Putamen (tissue), 1 donor: ENCODE results near the gene MDN1.
"Not testable (repeated sequence)": the region's sequence is repeated elsewhere in the genome, so short reads cannot be mapped to it uniquely, and the experiment has no call there.

Source experiments
- DNase-seq: peaks from one replicate; pipeline ENCODE4 v3.0.0-alpha.2; 2016; ENCODE audit warnings: low spot score

Gene MDN1

GRCh38 chr6:89813422-89813821 lies 6.2 kb downstream of the MDN1 start:
- not testable (repeated sequence) for DNase-seq

- no peak for DNase-seq
Observed at GRCh38 chr6:89807581-89807980, 12.0 kb downstream of the MDN1 start.

DNA sequence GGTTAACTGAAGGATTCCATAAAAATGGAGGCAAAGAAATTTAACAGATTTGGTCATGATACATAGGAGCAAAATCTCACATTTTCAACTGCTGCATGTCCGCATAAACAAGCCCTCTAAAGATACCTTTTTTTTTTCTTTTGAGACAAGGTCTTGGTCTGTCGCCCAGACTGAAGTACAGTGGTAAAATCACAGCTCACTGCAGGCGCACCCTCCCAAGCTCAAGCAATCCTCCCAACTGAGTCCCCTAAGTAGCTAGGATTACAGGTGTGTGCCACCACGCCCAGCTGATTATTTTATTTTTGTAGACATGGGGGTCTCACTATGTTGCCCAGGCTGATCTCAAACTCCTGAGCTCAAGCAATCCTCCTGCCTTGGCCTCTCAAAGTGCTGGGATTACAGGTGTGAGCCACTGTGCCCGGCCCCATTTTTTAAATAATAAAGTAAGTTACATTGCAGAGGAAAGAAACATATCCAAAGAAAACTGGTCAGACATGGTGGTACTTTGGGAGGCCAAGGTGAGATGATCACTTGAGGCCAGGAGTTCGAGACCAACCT lies 13.7 kb downstream of the MDN1 start:
- DNase-seq = no peak

DNA sequence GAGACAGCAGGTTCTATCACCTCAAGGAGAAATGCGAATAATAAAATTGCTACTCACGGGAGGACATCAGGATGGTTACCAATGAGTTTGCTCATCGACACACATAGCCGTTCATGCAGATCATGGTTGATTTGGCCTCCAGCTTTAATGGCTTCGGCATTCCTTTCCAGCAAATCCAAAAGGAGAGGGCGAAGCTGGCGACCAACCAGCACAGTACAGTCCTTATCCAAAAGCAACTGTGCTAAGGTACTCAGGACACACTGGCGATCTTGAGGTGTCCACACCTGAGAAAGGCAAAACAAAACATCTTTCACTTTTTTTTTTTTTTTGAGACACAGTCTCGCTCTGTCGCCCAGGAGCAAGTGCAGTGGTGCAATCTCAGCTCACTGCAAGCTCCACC lies 16.3 kb downstream of the MDN1 start:
- DNase-seq = no peak

DNA sequence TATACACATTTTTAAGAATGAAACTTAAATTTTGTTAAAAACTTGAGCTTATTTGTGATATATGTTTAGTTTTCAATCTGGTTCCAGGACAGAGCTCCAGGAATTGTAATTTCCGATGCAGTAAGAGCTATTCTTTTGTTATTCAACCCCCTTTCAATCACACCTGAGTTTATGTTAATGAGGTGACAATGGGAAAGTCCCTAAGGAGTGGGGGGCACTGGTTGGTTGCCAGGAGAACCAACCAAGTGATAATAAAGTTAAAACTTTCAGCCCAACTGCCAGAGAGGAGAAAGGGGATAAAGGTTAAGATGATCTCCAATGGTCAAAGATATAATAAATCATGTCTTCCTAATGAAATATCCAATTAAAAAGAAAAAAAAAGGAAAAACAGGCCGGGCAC lies 19.8 kb downstream of the MDN1 start:
- no peak for DNase-seq

- DNase-seq = no peak
Observed at GRCh38 chr6:89799096-89799495, 20.5 kb downstream of the MDN1 start.

DNA sequence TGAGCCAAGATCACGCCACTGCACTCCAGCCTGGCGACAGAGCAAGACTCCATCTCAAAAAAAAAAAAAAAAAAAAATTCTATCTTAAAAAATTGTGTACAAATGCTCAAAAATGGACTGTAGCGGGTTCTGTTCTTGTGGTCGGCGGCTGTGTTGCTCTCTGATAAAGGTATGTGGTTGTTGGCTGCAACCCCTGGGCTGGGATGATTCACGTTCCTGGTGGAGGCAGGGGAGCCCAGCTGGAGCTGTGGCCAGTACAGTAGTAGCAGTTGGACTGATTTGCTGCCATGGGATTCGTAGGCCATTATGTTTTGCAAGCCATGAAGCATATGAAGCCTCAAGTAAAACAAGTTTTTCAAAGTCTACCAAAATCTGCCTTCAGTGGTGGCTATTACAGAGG lies 22.3 kb downstream of the MDN1 start:
- DNase-seq = no peak

DNA sequence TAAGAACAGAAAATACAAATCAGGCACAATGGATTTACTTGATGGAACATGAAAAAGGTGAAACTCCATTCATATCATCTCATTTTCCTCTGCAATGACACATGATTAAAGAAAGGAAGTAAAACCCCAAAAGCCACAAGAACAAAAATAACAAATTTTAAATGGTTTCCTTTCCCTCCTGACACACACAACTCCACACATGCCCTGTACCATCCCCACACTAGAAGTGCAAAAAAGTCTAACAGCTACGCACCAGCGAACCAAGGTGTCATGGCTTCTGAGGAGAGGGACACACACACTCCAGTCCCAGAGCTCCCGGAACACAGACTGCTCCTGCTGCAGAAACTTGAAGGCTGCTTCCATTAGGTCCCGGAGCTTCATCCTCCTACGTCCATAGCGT lies 25.3 kb downstream of the MDN1 start:
- no peak for DNase-seq

GRCh38 chr6:89793586-89793985 lies 26.0 kb downstream of the MDN1 start:
- no peak for DNase-seq

- DNase-seq = no peak
Observed at GRCh38 chr6:89792881-89793280, 26.7 kb downstream of the MDN1 start.

DNA sequence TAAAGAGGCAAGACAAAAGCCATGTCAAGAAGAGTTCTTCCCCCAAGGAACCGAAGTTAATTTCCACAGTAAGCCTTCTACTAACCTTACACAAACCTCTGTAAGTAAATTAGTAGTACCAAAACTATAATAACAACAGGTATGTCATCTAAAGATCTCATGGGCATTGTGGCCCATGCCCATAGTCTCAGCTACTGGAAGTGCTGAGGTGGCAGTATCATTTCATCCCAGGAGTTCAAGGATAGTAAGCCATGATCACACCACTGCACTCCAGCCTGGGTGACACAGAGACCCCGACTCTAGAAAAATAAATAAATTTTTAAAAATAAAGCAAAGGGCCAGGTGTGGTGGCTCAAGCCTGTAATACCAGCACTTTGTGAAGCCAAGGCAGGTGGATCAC lies 29.2 kb downstream of the MDN1 start:
- no peak for DNase-seq

- no peak for DNase-seq
Observed at GRCh38 chr6:89789980-89790379, 29.6 kb downstream of the MDN1 start.

DNA sequence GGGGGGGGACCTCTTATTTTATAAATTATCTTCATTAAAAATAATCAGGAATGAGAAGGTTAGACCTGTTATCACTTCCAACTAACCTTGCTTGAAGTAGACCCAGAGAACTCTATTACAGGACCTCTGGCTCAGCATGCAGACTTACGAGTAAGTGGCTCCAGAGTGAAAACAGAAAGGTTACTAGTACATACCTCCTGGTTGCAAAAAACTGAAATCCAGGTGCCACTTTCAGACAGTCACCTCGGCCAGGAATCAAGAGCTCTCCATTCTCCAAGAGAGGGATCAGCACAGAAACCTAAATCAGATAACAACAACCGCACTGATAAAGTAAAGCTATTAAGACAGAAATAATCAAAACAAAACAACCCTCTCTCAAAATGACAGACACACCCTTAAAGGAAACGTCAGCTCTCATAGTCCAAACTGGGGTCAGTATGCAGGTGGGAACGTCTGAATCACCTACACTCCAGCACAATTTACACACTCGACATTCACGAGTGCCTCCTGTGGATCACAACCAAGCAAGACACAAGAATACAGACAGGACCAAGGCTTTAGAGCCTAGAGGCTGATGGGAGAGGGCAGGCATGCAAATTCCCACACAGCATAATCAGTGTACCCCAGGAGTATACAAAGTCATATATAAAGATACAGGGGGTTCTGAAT lies 31.8 kb downstream of the MDN1 start:
- DNase-seq = no peak

GRCh38 chr6:89786970-89787369 lies 32.6 kb downstream of the MDN1 start:
- no peak for DNase-seq

DNA sequence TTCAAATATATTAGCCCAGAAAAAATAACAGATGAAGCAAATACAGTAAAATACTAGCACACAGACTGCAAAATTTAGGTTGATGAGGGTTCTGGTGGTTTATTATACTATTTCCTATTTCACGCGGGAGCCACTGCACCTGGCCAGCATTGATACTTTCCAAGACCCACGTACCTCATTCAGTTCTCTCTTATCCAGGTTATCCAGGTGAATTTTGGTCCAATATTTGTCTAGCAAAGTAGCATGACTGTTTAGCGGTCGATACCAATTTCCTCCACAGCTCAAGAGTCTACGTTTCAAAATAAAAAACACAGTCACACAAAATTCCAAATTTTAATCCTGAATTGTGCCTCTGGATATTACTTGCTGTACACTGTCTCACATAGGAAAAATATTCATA lies 34.8 kb downstream of the MDN1 start:
- DNase-seq = no peak

DNA sequence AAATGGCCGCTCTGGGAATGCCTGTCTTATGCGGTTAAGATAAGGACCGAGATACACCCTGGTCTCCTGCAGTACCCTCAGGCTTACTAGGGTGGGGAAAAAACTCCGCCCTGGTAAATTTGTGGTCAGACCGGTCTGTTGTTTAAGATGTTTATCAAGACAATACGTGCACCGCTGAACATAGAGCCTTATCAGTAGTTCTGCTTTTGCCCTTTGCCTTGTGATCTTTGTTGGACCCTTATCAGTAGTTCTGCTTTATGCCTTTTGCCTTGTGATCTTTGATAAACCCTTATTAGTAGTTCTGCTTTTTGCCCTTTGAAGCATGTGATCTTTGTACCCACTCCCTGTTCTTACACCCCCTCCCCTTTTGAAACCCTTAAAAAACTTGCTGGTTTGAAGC lies 36.3 kb downstream of the MDN1 start:
- DNase-seq = not testable (repeated sequence)

GRCh38 chr6:89782222-89782621 lies 37.4 kb downstream of the MDN1 start:
- no peak for DNase-seq

- no peak for DNase-seq
Observed at GRCh38 chr6:89781070-89782034, 38.2 kb downstream of the MDN1 start.

- no peak for DNase-seq
Observed at GRCh38 chr6:89777455-89777854, 42.1 kb downstream of the MDN1 start.

DNA sequence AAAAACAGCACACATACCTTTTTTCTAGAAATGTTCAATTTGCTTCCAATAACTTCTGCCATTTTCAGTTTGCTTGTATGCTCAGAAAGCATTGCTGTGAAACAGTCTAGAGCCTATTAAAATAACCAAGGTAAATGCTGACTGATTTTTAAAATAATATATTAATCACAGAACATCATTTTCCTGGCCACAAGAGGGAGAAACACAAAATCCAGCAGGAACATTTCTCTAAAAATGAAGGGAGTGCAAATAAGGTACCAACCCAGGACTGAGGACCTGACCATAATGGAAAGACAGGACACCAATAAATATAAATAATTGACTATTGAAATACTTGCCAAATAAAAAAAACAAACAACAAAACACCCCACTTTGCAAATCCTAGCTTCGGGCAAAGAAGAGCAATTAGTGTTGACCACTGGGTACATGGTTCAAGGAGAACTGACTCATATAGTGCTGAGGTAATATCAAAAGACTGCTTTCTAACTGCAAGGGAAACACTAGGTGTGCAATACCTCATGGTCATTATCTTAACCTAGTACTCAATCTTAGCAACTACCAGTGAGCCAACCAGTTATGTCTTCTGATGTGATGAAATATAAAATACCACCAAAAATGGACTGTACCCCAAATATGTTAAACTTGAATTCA lies 42.9 kb downstream of the MDN1 start:
- DNase-seq = no peak

DNA sequence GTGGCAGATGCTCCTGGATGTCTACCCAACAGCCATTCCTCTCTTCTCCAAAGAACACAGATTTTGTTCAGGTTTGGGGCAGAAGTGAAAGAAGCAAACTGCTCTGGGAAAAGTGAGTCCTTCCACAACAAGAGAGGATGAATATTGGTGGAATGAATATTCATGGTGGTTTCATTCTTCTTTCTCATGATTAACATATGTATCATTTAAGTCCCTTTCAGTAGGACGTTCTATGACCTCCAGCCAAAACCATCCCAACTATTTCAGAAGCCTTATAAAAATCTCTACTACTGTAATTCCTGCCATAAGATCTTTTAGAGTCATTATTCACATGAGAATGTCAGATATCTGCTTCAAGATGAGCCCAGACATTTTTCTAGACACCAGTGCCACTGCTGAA lies 44.4 kb downstream of the MDN1 start:
- no peak for DNase-seq

- no peak for DNase-seq
Observed at GRCh38 chr6:89769572-89769971, 50.0 kb downstream of the MDN1 start.

DNA sequence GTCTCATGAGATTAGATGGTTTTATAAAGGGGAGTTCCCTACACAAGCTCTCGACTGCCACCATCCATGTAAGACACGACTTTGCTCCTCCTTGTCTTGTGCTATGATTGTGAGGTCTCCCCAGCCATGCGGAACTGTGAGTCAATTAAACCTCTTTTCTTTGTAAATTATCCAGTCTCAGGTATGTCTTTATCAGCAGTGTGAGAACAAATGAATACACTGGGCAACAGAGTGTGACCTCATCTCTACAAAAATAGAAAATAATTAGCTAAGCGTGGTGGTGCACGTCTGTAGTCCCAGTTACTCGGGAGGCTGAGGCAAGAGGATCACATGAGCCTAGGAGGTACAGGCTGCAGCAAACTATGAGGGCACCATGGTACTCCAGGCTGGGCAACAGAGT lies 51.3 kb downstream of the MDN1 start:
- no peak for DNase-seq
